NCI-H2171 treated with DMSO at 0.1 percent for 48 hours (cell line): ENCODE measurements around the gene EGFLAM.
A peak's percentile ranks its signal among the peaks of the same experiment; 100 is the strongest.

Experiments
- DNase-seq: peaks from one replicate; lab custom pipeline; 2025; lab: John Stamatoyannopoulos, UW

EGFLAM gene

DNA sequence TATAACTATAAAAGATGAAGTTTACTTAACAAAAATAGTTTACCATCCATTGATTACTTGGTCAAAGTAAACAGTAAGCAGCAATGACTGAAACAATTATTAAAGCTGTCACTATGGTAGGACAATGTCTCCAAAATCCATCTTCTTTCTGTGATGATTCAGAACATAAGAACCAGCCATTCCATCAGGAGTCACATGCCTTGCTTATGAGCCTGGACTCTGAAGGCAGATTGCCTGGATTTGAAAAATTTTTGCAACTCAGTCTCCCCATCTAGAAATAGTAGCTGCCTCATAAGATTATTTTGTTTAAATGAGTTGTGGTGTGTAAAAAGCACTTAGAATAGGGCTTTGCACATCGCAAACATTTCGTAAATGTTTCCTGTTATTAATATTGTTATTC lies 161.9 kb downstream of the EGFLAM start:
- DNase-seq, result no peak

DNA sequence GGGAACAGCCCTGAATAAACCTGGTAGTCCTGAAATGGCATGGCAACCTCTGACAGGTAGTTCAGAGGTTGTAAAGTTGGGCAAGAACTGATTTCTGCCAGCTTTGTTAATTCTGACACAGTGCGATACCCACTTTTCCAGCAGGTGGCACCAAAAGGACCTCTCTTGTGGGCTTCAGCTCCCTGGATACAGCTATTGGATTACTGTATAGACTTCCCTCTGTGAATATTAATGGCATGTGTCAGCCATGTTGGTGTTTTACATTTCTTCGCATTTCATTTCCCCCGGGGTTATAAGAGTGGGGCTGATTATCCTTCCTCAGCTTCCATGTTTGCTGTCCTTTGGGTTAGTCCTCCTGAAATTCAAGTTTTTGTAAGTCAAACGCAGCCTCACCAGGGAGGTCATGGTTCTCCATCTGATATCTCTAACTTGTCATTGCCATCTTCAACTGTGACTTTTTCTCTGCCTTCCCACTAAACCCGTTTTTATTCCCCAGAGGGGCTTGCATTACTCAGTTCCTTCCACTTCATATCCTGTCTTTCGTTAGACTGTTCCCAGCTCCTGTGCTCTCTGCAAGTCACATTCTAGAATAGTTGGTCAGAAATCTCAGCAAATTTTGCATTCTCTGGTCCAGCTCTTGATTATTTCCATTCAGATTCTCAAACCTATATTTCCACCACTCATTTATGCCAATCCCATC lies 162.5 kb downstream of the EGFLAM start:
- peak; percentile 91 for DNase-seq

DNA sequence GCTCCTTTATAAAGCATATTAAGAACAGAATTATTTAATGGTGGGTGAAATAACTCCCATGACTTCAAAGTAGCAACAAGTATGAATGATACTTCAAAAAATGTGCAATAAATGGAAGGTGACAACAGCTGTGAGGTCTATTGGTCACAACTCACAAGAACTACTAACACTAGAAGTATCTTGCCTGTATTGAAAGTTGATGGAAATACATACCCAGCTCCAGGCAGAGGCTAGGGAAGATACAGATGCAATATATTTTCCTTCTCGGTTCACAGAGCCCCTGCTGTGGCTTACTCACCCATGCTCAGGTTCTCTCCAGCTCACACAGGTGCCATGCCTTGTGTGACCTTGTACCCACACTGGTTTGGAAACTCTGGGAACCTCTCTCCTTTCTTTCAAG lies 164.3 kb downstream of the EGFLAM start:
- DNase-seq, result peak; percentile 62

DNA sequence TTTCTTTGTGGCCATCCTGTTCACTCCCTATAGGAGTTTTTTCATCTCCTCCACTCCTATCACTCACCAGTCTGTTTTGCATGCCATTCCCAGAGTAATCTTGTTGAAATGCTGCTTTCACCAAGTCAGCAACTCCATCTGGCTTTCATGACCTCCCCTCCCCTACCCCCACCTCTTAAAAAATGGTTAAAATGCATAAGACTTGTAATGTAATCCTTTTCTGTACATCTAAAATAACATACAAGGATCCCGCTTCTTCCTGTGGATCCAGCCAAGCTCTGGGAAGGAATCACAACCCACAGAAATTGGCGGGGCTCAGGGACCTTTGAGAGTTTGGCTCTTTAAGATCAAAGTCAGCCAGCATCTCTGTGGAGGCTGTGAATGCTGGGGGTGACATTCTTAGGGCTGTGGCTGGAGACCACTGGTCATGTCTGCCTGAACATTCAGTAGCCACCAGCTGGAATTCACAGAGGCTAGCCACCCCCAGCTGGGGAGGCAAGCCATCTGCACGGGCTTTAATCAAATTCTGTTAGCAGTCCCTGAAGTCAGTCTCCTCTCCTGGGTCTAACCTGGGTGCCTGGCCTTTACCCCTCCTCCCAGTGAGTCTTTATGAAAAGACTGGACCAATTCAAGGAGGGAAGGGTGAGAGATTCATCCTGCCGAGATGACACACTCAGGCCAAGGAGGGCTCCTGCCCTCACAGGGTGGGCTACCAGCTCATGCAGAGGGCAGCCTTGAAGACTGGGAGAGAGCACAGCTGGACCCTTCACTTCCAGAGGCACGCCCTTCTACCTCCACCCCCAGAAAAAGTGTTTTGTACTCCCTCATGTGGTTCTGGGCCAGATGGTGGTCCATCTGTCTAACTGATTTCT lies 165.2 kb downstream of the EGFLAM start:
- DNase-seq, result peak; percentile 99

DNA sequence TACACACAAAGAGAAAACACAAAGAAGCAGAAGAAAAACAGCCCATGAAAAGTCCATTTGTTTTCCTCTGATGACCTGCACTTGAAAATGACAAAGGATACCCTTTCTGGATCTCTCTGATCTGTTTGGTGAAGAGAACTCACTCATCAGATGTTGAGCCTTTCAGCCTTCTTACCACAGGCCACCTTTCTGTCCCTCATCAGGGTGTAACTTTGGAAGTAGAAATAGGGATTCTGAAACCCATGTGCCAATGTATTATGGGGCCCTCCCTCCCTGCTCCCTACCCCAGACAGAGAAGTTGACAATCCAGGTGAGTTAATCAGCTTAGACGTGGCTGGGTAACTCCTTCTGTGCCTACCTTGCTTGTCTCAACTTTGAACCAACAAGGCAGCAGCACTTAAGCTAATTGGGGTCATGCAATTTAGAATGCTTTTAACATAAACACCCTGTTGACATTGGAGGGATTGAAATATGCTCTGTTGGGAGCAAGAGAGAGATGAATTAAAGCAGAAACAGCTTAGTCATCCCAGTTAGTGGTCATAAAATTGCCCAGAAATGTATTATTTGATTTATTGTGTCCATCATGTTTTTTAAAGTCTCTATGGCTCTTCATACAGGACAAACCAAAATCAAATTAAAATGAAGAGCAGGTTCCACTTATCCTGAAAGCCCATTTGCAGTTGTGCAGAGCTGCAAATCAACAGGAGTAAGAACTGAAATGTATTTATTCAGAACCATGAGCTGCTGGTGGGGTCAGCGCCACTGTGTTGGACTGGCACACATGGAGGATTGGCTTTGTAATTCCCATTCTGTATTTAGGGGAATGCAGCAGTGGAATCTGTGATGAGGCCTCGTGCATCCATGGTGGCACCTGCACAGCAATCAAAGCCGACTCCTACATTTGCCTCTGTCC lies 166.0 kb downstream of the EGFLAM start:
- DNase-seq, result peak; percentile 98

DNA sequence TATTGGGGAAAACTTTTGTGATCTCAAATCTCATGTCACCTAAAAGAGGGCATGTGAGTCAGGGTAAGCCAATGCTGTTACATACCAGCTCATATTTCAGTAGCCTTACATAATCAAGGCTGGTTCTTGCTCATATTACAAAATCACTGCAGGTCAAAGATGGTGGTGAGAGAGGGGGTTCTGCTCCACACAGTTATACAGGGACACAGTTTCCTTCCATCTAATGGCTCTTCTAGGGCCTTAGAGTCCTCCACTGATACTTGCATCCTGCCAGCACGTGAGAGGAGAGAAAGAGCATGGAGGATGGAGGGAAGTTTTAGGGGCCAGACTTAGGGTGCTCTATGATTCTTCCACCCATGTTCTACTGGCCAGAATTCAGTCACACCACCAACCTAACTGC lies 168.1 kb downstream of the EGFLAM start:
- DNase-seq, result peak; percentile 74

DNA sequence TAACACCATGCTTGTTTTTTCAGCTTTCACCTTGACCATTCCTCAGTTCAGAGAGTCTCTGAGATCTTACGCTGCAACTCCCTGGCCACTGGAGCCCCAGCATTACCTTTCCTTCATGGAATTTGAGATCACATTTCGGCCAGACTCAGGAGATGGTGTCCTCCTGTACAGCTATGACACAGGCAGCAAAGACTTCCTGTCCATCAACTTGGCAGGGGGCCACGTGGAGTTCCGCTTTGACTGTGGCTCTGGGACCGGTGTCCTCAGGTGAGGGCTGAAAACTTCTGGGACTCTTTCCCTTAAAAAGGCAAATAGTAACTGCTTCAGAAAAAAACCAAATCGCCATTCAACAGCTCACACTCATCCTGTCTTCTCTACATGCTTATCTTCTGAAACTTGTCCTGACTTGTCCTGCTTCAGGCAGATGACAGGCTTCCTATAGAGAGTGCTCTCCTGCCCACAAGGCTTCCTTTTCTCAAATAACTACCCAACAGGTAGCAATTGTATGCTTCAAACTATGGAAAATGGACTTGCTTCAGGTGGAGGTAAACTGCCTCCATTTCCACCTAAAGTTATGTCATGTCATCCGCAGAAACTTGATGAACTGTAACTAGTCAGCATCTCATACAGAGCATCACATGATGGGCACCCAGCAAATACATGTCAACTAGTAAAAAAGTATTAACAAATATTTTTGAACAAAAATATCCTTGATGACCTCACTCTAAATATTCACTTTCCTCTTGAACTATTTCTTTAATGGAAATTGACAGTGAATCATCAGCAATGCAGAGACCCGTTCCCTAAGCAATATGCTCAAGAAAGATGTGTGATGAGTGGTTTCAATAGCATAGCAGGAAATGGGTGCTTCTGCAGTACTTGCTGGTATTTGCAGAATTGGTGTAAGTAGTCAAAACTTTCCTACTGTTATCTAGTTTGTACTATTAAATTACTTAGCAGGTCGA lies 168.9 kb downstream of the EGFLAM start:
- DNase-seq, result peak; percentile 55

DNA sequence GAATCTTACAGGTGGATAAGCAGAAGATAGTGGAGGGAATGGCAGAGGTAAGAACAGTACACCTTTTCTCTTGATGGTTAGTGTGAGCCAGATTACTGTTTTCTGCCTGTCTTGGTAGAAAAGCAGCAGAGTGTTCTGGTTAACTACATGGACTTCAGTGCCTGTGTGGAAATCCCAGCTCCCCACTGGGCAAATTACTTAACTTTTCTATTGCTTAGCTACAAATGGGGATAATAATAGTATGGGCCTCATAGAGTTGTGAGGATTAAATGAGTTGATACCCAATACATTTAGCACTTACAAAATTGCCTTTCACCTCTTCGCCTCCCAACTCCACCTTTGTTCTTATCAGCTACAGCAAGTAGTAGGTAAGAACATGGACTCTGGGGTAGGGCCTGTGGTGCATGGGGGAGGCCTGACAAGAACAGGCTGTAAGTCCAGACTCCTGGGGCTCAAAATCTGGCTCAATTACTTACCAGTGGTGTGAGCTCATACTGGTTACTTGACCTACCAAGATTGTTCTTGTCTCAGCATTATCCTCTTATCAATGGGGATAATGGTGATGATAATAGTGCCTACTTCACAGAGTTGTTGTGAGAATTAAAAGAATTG lies 173.0 kb downstream of the EGFLAM start:
- DNase-seq, result no peak

DNA sequence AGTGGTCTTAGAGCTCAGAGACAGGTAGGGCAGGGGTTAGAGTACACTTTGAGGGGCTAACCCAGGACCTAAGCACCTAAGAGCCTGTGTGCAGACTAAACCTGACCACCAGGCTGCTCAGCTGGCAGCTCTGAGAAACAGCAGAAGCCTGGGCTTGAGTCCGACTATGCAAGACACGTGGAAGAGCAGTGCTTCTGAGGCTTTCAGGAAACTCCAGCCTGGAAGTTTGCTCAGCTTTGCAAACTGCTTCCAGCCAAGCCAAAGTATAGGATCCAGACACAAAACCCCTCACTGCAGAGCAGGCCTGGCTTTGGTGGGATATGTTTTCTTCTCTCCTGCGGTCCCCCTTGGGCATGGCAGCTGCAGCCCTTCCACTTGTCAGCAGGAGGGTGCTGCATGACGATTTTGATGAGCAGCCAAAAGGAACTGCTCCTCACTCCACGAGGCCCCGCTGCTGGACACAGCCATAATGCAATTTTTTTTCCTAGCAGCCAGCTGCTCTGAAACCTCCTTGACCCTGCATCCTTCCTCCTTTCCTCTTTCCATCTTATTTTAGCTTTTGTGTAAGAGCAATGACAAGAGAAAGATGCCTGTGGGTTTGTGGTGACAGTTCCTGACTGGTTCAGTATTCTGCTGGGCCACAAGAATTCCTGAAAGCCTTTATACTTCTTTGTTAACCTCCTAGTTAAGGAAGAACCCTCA lies 175.0 kb downstream of the EGFLAM start:
- no peak for DNase-seq

DNA sequence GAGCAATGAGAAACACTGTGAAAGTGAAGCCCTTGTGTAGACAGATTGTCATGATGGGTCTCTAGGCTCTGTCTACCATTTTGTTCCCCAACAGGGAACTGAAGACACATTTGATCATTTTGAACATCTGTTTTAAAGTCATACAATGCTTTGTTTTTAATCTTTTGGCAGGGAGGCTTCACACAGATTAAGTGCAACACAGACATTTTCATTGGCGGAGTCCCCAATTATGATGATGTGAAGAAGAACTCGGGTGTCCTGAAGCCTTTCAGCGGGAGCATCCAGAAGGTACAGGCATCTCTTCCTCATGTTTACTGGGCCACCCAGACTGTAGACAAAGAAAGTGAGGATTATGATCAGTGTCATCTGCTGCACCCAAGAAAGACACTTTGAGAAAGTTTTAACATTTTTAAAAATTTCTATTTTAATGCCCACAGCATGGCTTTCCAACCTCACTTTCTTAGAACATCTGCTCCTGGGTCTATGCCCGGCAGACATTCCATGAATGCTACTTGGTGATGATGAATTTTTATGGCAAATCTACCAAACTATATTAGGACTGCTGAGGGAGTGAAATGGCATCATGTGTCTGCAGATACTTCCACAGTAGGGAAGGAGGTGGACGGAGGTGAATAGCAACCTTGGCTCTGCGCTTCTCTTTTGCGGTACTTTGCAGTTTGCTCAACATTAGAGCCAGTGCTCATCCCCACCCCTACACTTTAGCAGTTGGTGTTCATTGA lies 176.8 kb downstream of the EGFLAM start:
- DNase-seq, result no peak

DNA sequence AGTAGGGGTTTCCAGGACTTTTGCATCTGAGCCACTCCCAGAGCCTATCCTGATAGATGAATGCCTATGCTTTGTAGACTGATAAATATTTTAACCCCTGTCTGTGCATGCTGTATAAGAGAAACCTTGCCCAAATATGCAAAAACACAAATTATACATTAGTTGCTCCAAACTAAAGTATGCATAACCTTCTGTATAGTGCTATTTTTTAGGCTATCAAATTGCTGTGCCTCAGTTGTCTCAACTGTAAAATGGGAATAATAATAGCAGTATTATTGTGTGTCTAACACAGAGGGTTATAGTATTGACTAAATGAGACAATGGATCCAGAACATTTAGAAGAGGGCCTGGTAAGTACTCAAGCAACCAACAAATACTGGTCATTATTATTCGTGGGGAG lies 180.4 kb downstream of the EGFLAM start:
- DNase-seq, result no peak

DNA sequence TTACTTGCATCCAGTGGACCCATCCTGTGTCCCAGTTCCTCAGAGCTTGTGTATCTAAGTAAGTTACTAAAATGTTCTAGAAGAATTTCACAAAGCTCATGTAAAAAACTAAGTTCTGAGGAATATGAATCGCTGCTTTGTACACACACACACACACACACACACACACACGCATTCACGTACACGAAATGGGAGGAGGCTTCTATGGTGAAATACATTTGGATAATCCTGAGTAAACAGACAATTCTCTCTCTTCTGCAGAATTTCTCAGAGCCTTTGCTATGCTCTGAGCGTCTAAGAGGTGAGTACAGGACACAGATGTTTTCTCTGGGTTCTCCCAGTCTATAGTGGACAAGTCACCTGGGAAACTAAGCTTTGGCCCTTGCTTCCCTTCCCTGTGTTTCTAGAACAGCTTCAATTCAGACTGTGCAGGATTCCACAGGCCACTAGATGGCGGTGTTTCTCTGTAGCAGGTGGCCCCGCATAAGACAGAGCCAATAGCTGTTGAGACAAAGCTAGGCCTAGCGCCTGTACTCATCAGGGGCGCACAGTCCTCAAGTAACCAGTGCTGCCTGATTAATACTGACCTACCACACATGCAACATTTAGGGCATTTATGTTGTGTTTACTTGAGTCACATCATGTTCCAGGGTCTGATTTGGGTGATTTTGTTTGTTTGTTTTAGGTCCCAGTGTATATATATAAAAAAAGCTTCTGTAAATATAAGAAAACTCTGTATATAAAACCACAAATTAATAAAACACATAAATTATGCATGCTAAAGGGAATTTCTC lies 183.3 kb downstream of the EGFLAM start:
- peak; percentile 97 for DNase-seq

DNA sequence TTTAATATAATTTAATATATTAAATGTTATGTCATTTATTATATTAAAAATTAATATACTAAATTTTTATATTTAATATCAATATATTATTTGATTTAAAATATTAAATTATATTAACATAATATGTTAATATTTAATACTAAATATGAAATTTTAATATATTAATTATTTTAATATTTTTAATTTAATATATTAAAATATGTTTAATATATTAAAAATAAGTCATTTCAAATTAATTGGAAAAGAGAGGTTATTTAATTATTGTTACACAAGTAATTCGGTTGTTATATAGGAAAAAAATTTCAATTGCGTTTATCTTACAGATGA lies 183.9 kb downstream of the EGFLAM start:
- DNase-seq, result no peak

DNA sequence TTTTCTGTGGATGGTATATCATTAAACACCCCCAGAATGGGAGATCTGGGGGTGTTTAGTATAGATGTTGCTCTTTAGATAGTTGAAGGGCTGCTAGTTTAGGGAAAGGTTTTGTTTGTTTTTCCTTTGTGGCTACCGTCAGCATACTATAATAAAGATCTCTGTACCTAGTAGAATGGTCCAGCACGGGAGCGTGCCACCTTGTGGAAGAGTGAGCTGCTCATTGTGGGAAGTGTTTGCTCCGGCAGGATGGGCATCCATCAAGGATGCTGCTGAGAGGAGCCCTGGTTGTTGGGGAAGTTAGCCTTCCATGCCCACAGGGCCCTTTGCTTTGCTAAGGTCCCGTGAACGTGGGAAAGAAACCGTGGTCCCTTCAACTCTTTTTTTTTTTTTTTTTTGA lies 185.0 kb downstream of the EGFLAM start:
- DNase-seq, result no peak

DNA sequence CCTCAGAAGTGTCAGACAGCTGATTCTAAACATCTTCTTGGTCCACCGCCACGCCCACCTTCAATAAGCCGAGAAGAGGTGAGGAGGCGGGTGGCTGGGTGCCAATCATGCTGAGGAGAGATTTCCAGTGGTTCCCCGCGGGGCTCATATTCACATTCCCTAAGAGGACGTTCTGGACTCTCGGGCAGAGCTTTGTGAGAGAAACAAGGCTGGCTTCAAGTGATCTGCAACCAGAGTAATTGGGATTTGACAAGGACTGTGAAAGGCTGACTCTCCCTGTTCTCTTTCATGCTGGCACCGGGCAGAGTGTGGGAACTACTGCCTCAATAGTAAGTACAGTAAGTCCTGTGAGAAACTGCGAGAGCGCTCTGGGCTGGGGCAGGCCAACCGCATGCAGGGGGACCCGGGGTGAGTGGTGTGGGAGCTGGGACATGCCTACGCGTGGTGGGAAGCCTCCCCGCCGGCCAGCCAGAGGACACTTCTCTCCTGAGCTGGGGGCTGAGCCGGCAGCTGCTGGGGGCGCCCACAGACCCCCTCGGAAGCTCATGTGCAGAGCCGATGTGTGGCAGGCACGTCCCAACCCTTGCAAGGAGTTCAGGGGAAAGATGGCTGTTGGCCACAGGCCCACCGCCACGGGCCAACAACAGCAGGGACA lies 187.1 kb downstream of the EGFLAM start:
- no peak for DNase-seq

DNA sequence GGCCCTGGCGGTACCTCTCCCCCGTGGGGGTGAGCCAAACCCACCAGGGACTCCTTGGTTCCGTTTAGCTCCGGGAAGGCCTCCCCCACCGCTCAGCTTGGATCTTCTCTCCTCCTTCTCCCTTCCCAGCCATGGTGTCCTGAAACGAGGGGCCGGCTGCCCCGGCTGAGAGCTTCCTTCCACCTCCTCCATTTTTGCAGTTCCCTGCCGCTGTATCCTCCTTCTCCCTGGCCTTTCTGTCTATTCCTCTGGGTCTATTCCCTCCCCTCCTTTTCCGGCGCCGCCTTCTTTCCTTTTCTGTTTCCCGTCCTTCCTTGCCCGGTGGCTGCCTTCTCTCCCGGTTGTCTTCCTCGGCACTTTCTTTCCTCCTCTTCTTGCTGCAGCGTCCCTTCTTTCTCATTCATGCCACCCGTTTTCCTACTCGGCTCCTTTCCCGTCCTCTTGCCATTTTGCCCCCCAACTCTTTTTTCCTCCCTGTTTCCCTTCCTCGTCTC lies 187.7 kb downstream of the EGFLAM start:
- DNase-seq, result no peak

DNA sequence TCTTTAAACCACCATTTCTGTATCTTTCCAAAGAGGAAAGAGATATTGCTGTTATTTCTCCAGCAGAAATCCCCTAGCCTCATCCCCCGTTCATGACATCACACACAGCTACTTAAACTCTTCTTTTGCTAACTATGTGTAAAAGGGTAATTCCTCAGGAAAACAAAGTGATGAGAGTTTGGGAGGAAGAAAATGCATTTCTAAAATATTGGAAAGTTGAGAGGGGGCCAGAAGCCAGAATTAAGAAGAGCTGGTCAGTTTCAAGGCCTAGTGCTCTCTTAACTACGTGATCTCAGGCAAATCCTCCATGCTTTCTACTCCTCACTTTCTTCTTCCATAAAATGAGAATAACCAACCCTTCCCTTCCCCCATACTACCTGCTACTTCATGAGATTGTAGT lies 188.7 kb downstream of the EGFLAM start:
- DNase-seq, result no peak

DNA sequence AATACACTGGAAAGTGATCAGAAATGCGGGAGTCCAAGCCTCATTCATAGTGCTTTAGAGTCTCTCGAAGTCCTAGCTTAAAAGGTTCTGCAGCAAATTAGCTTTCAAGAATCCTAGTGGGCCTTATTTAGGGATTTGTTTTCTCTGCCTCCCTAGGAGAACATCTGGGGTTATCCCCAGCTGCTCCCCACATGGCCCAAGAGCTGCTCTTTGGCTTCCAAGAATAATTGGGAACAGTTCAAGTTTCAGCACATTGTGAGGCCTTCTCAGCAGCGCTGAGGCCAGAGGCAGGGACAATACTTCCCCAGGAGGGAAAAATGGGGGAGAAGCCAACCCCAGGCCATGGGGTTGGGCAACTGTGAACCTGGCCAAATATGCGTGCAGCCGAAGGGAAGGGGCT lies 189.4 kb downstream of the EGFLAM start:
- DNase-seq, result no peak
